GM13976 (cell line): ENCODE data around the gene MTFR2.

Source experiments
- DNase-seq: peaks from one replicate; pipeline ENCODE4 v3.0.0; 2012; ENCODE audit warnings: low spot score
- in situ Hi-C: fragments of 300-500 bp; cut with MboI; formaldehyde crosslinking; loops from one replicate; pipeline ENCODE4 v1.12.0; 2022; ENCODE audit warnings: low sequenced_read_pairs, mixed read lengths, inconsistent platforms; ENCODE audit not compliant: unreplicated experiment
- TF ChIP-seq, protein P1 (sequence below): IDR thresholded peaks from 2 replicates; pipeline ENCODE4 v1.5.1; 2012; ENCODE audit warnings: borderline replicate concordance, mild to moderate bottlenecking; ENCODE audit not compliant: insufficient read depth; ENCODE audit errors: extremely low read depth, missing control alignments, control extremely low read depth

Gene MTFR2

GRCh38 chr6:136236466-136237293 lies 13.4 kb downstream of the MTFR2 start:
- no peak for DNase-seq
- in situ Hi-C loops = no loop called here
- TF ChIP-seq, protein P1, sequence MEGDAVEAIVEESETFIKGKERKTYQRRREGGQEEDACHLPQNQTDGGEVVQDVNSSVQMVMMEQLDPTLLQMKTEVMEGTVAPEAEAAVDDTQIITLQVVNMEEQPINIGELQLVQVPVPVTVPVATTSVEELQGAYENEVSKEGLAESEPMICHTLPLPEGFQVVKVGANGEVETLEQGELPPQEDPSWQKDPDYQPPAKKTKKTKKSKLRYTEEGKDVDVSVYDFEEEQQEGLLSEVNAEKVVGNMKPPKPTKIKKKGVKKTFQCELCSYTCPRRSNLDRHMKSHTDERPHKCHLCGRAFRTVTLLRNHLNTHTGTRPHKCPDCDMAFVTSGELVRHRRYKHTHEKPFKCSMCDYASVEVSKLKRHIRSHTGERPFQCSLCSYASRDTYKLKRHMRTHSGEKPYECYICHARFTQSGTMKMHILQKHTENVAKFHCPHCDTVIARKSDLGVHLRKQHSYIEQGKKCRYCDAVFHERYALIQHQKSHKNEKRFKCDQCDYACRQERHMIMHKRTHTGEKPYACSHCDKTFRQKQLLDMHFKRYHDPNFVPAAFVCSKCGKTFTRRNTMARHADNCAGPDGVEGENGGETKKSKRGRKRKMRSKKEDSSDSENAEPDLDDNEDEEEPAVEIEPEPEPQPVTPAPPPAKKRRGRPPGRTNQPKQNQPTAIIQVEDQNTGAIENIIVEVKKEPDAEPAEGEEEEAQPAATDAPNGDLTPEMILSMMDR = no peak

- TF ChIP-seq, protein P1 = no peak
- in situ Hi-C loops = no loop called here
- no peak for DNase-seq
Measured at GRCh38 chr6:136235233-136235564, 14.9 kb downstream of the MTFR2 start.

DNA sequence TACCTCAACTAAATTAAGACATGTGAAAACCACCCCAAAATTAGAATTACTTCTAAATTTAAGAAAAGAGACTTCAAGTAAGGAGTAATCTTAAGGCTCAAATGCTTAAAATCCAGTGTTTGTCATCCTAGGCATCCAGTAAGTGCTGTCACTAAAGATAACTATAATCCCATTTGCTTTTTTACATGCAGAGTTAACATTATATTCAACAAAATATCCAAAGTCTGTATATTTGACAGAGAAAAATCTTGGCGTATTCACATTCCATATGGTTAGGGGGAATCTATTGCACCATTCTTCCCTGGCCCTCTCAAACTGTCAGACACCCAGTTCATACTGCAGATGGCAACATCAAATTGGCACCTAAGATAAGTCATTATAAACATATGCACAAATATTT lies 17.4 kb downstream of the MTFR2 start:
- in situ Hi-C loops = no loop called here
- no peak for DNase-seq
- TF ChIP-seq, protein P1 = no peak

DNA sequence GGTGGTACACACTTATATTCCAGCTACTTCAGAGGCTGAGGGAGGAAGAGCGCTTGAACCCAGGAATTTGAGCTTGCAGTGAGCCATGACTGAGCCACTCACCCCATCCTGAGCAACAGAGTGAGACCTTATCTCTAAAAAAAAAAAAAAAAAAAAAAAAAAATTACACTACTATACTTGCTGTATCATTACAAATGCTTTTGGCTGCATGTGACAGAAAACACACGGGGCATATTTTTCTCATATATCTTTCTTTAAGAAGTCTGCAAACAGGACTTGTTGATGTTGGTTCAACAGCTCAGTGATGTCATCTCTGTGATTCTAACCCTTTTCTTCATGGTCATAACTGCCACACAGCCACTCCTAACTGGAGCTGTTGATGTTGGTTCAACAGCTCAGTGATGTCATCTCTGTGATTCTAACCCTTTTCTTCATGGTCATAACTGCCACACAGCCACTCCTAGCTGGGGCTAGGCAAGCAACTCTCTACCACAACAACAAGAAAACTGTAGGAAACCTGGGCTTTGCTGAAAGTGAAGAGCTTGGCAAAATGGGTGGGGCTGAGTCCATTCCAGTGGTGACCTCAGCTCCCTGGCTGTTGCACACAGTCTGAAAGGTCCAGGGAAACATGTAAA lies 19.8 kb downstream of the MTFR2 start:
- in situ Hi-C loops = no loop called here
- no peak for DNase-seq
- TF ChIP-seq, protein P1 = no peak

DNA sequence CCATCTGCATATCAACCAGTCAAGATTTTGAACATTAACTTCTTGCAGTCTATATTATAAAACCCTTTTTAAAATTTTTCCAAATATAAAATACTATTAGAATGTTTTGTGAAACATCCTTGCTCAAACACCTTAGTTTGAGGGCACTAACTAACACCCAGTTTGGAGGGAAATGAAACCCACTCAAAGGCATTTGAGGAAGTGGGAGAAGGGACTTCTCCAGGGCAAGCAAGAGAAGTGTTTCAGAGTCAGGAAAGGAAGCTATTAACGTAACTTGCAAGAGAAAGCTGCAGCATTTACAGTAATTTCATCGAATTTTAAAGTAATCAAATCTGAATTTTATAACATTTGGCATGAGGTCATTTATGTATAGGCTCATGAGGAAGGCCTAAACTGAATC lies 21.3 kb downstream of the MTFR2 start:
- DNase-seq = no peak
- in situ Hi-C loops = no loop called here
- TF ChIP-seq, protein P1 = no peak

DNA sequence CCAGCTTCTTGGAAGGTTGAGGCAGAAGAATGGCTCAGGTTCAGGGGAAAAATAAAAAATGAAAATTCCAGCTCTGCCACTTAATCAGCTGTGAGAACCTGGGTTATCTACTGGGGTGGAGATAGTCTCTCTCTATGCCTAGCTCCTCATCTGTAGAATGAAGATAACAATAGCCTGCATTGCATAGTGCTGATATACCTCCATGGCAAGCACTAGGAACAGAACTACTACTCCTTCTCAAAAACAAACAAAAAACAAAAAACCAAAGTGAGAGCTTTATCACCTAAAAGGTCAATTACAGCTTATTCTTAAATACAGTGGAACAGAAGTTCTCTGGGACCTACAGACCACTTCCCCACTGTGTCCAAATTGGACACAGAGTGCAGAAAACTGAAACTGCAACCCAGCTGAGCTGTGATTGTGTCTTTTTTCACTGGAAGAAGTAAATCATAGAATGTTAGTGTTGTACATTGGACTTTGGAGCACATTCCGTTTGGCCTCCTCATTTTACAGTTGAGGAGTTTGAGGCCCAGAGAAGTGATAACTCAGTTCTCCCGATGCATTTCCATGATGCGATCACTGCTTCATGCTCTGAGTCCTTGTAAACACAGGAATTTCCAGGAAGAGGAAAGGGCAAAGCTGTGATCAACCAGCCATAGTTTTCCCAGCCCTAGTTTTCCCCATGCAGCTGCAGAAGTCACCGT lies 23.3 kb downstream of the MTFR2 start:
- in situ Hi-C loops = no loop called here
- TF ChIP-seq, protein P1 = no peak
- DNase-seq = no peak
